Measurements from ENCODE around the gene RNF26.
"Not testable (repeated sequence)": the region's sequence is repeated elsewhere in the genome, so short reads cannot be mapped to it uniquely, and the experiment has no call there.

The RNF26 gene

GRCh38 chr11:119381181-119381988 is 47.1 kb downstream of the RNF26 start, which contains the start of gene USP2:
USP2 (minus strand) TSS chr11:119381690; CDS start chr11:119373480, 8,210 bp downstream.
- peak; percentile 91 to 94 for DNase-seq (ENCODE audit: extremely low read depth in 1 of 2, low read depth in 1 of 2)

- no peak for DNase-seq (ENCODE audit: extremely low read depth in 1 of 2, low read depth in 1 of 2)
These were observed 47.8 kb downstream of the RNF26 start for GRCh38 chr11:119382101-119382500.

- not testable (repeated sequence) for DNase-seq (ENCODE audit: extremely low read depth in 1 of 2, low read depth in 1 of 2)
These were observed 48.2 kb downstream of the RNF26 start for GRCh38 chr11:119382513-119382912.

- DNase-seq (ENCODE audit: extremely low read depth in 1 of 2, low read depth in 1 of 2), result no peak
These were observed 50.0 kb downstream of the RNF26 start for GRCh38 chr11:119384332-119384731.
